GM12874 (cell line): ENCODE measurements around the gene PPP1R15A.
A peak's percentile ranks its signal among the peaks of the same experiment; 100 is the strongest.

Experiments used
- CTCF ChIP-seq: IDR thresholded peaks from 2 replicates; pipeline ENCODE4 v1.5.1; 2011; ENCODE audit warnings: low read depth, mild to moderate bottlenecking, control low read depth, low read length, moderate library complexity; ENCODE audit not compliant: insufficient read depth

PPP1R15A gene

GRCh38 chr19:48835734-48836088 is 36.5 kb upstream of the PPP1R15A start:
- TF ChIP-seq CTCF, result peak; percentile 93

- no peak for TF ChIP-seq CTCF
Measured at GRCh38 chr19:48836089-48837017, 35.9 kb upstream of the PPP1R15A start, which contains the start of gene HSD17B14. TSS of gene HSD17B14 (minus strand) at chr19:48836491. CDS start at chr19:48836411, 80 bp downstream.

- TF ChIP-seq CTCF, result no peak
Measured at GRCh38 chr19:48837051-48837524, 35.1 kb upstream of the PPP1R15A start.

GRCh38 chr19:48837687-48838086 is 34.5 kb upstream of the PPP1R15A start:
- no peak for TF ChIP-seq CTCF

- no peak for TF ChIP-seq CTCF
Measured at GRCh38 chr19:48841047-48841446, 31.2 kb upstream of the PPP1R15A start.

- TF ChIP-seq CTCF, result no peak
Measured at GRCh38 chr19:48841571-48841970, 30.6 kb upstream of the PPP1R15A start.

GRCh38 chr19:48842789-48843162 is 29.4 kb upstream of the PPP1R15A start:
- TF ChIP-seq CTCF, result peak; percentile 80
